Measurements from ENCODE around the gene KLHL20. TPM values are rescaled to one million over a fixed set of nuclear protein-coding genes. Genes with fewer than 3 reads are reported as not detected.
"Not testable (repeated sequence)": the region's sequence is repeated elsewhere in the genome, so short reads cannot be mapped to it uniquely, and the experiment has no call there.

Gene KLHL20
- total RNA-seq, 1 donor, result 30.6 TPM

DNA sequence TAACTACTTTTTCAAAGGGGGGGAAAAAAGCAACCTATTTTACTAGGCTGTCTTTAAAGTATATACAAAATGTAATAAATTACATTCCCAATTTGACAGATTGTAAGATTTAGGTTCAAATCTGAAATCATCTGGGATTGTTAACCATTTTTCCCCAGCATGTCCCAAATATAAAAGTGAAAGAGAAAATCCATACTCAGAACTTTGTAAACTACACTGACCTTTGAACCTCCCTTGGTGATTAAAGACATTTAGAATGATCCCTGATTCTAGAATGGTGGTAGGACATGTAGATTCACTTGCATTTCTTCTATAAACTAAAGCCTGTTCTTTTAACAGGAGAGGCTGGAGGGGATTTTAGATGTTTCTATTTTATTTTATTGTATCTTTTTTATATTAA, 39.0 kb downstream of the KLHL20 start:
- no peak overlapping the region for H3K4me3 ChIP-seq (ENCODE audit: low read depth, low read length)
- TF ChIP-seq, protein P1, sequence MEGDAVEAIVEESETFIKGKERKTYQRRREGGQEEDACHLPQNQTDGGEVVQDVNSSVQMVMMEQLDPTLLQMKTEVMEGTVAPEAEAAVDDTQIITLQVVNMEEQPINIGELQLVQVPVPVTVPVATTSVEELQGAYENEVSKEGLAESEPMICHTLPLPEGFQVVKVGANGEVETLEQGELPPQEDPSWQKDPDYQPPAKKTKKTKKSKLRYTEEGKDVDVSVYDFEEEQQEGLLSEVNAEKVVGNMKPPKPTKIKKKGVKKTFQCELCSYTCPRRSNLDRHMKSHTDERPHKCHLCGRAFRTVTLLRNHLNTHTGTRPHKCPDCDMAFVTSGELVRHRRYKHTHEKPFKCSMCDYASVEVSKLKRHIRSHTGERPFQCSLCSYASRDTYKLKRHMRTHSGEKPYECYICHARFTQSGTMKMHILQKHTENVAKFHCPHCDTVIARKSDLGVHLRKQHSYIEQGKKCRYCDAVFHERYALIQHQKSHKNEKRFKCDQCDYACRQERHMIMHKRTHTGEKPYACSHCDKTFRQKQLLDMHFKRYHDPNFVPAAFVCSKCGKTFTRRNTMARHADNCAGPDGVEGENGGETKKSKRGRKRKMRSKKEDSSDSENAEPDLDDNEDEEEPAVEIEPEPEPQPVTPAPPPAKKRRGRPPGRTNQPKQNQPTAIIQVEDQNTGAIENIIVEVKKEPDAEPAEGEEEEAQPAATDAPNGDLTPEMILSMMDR (IDR thresholded peaks at IDR 0.05; ENCODE audit: insufficient read depth, low read length), result no peak
- no peak for DNase-seq (ENCODE audit: low read depth)

DNA sequence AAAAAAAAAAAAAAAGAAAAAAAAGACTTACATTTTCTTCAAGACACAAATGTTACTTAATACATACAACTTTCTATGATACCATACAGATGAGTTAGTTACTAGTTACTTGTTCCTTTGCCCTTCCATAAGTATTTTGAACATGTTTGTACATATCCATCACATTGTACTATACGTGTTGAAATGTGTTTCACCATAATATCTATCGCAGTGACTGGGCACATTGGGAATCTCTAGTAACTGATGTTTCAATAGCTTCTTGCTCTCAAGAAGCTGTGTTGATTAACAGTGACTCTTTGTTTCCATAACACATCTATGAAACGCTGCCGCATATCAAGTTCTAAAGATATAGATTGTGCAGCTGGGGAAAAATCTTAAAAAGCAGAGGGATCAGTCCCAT, 42.9 kb downstream of the KLHL20 start:
- no peak for DNase-seq (ENCODE audit: low read depth)
- no peak overlapping the region for H3K4me3 ChIP-seq (ENCODE audit: low read depth, low read length)
- TF ChIP-seq, protein P1 (IDR thresholded peaks at IDR 0.05; ENCODE audit: insufficient read depth, low read length), result no peak

DNA sequence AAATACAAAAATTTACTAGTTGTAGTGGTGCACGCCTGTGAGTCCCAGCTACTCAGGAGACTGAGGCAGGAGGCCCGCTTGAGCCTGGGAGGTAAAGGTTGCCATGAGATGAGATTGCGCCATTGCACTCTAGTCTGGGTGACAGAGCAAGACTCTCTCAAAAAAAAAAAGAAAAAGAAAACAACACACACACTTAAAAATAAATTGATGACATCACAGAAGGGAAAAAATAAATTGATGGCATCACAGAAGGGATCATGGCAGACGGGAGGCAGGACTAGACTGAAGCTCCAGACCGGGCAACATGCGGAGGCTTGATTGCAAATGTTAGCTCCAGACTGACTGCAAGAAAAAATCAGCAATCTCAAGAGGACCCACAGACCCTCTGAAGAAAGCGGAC, 43.3 kb downstream of the KLHL20 start:
- no peak for DNase-seq (ENCODE audit: low read depth)
- TF ChIP-seq, protein P1 (IDR thresholded peaks at IDR 0.05; ENCODE audit: insufficient read depth, low read length), result no peak
- H3K4me3 ChIP-seq (ENCODE audit: low read depth, low read length), result no peak overlapping the region

DNA sequence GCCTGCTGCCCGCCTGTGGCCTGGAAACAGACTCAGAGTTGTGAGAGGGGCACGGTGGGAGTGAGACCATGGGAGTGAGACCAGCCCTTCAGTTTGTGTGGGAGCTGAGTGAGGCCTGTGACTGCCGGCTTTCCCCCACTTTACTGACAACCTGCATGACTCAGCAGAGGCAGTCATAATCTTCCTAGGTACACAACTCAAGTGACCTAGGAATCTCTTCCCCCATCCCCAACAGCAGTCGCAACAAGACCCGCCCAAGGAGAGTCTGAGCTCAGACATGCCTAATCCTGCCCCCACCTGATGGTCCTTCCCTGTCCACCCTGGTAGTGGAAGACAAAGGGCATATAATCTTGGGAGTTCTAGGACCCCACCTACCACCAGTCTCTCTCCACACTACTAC, 44.2 kb downstream of the KLHL20 start:
- H3K4me3 ChIP-seq (ENCODE audit: low read depth, low read length), result no peak overlapping the region
- TF ChIP-seq, protein P1 (IDR thresholded peaks at IDR 0.05; ENCODE audit: insufficient read depth, low read length), result no peak
- DNase-seq (ENCODE audit: low read depth), result no peak

DNA sequence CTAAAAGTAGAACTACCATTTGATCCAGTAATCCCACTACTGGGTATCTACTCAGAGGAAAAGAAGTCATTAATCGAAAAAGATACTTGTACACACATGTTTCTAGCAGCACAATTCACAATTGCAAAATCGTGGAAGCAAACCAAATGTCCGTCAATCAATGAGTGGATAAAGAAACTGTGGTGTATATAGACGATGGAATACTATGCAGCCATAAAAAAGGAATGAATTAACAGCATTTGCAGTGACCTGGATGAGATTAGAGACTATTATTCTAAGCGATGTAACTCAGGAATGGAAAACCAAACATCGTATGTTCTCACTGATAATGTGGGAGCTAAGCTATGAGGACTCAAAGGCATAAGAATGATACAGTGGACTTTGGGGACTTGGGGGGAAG, 49.5 kb downstream of the KLHL20 start:
- H3K4me3 ChIP-seq (ENCODE audit: low read depth, low read length), result not testable (repeated sequence)

DNA sequence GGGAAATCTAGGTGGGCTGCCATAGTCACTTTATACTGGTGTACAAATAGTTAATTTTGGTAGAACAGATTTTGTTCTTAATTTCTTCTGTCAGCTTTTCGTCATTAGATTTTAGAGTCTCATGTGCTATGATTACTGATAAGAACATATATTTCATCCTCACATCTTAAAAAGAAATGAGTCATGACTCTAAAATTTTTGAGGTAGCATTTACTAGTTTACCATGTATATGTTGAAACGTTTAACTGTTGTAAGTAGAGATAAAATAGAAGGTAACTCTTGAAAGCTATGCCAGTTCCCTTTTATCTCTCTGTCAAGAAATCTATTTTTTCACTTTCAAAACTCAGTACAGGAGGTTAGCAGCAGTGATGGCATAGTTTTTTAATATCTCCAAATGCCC, 53.4 kb downstream of the KLHL20 start:
- H3K4me3 ChIP-seq (ENCODE audit: low read depth, low read length), result no peak overlapping the region
- TF ChIP-seq, protein P1 (IDR thresholded peaks at IDR 0.05; ENCODE audit: insufficient read depth, low read length), result no peak
- DNase-seq (ENCODE audit: low read depth), result no peak

More for the DNA sequence above, 49.5 kb downstream of the KLHL20 start:
- not testable (repeated sequence) for DNase-seq (ENCODE audit: low read depth)

DNA sequence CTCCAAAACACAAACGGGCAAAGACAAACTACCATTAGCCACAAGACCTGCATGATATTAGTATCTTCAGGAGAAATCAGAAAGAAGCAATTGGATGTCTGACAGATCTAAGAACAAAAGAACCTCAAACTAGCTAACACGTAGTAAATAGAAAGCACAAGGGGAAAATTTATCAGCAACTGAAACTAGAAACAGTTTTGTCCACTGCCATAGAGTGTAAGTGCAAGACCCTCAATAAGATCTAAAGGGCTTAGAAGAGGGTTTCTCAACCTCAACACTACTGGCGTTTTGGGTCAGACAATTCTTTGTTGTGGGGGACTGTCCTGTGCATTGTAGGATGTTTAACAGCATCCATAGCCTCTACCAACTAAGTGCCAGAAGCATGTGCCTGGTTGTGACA, 54.0 kb downstream of the KLHL20 start:
- TF ChIP-seq, protein P1 (IDR thresholded peaks at IDR 0.05; ENCODE audit: insufficient read depth, low read length), result no peak
- no peak overlapping the region for H3K4me3 ChIP-seq (ENCODE audit: low read depth, low read length)
- no peak for DNase-seq (ENCODE audit: low read depth)

DNA sequence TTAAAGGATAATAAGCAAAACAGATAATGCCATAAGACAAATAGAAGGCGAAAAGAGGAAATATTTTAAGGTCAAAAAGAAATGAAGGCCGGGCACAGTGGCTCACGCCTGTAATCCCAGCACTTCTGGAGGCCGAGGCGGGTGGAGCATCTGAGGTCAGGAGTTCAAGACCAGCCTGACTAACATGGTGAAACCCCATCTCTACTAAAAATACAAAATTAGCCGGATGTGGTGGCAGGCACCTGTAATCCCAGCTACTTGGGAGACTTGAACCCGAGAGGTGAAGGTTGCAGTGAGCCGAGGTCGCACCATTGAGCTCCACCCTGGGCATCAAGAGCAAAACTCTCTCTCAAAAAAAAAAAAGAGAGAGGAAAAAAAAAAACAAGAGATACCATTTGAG, 55.5 kb downstream of the KLHL20 start:
- DNase-seq (ENCODE audit: low read depth), result not testable (repeated sequence)

More for the DNA sequence above, 55.5 kb downstream of the KLHL20 start:
- not testable (repeated sequence) for H3K4me3 ChIP-seq (ENCODE audit: low read depth, low read length)
